NCI-H82 treated with DMSO at 0.1 percent for 48 hours (cell line): ENCODE measurements around the gene VPS35.
"Not testable (repeated sequence)": the region's sequence is repeated elsewhere in the genome, so short reads cannot be mapped to it uniquely, and the experiment has no call there.

Experiments used
- DNase-seq: peaks from one replicate; lab custom pipeline; 2025; ENCODE audit not compliant: unreplicated experiment; lab: John Stamatoyannopoulos, UW

VPS35 gene

DNA sequence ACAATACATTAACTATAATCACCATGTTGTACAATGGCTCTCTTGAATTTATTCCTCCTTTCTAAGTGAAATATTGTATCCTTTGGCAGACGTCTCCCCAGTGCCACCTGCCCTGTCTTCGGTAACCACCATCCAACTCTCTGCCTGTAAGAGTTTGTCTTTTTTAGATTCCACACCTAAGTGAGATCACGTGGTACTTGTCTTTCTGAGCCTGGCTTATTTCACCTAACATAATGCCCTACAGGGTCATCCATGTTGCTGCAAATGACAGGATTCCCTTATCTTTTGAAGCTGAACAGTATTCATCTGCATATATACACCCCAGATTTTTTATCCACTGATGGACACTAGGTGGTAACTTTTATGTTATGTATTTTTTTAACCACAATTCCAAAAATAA lies 24.7 kb upstream of the VPS35 start:
- no peak for DNase-seq

DNA sequence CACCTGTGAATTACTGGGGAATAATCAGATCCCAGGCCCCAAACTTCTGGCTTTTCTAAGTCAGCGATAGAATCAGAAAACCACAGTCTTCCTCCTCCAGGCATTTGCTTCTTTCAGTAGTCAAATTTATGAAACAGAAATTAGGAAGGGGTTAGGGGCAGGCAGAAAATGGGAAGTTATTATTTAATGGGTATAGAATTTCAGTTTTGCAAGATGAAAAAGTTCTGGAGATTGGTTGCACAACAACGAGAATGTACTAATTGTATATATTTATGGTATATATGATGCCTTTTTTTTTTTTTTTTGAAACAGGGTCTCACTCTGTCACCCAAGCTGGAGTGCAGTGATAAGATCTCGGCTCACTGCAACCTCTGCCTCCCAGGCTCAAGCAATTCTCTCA lies 23.9 kb upstream of the VPS35 start:
- no peak for DNase-seq

DNA sequence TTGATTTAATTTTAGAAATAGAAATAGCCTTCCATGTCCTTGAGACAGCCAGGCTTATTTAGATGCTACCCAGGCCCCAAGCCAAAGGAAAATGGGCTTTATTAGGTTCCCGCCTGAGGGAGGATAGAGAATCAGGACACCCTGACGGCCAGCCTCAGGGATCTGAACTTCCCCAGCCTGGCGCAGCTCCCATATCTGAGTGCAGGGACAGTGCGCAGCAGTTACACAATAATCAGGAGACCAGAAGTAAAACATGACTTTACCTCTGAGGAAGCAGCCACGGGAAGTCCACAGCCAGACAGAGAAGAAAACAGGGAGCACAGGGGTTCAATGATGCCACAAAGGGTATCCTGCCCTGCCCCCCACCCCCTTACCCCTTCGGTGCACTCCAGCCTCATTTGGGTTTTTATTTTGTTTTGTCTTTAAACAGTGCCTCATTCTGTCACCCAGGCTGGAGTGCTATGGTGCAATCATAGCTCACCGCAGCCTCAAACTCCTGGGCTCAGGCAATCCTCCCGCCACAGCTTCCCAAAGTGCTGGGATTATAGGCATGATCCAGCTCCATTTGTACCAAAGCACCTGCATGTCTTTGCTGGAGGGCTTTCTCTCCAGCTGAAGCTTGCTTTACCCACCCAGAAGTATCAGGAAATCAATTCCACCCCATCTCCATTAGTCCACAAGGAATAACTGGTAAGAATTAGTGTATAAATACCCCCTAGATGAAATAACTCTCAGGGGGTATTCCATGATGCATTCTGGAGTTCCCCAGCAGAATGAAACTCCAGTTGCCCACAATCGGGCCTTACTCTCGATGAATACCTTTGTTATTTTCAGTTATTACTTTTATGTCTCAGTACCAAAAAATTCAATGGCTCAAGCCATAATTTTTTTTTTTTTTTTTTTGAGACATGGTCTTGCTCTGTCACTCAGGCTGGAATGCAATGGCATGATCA lies 22.4 kb upstream of the VPS35 start:
- DNase-seq: no peak

DNA sequence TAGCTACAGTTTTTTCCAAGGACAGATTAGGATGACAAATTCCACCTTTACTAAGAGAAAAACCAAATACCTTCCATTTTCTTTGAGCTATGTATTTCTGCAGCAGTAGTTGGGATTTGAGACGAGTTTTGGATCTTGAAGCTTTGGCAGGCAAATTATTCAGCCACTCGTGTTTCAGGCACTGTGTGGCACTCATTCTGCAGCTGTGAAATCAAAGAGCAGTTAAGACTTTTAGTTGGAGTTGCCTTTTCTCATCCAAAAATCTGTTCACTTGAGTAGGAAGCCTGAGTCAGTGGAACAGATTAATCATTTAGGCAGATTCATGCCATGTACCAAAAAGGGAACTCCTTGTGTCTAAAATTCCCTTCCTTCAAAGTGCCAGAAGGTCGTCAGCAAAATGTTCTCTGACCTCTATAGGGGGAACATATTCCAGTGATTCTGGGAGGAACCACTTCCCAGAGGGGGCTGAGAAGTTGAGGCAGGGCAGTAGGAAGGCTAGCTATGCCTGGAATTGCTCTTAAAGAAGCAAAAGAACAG lies 20.6 kb upstream of the VPS35 start:
- no peak for DNase-seq

DNA sequence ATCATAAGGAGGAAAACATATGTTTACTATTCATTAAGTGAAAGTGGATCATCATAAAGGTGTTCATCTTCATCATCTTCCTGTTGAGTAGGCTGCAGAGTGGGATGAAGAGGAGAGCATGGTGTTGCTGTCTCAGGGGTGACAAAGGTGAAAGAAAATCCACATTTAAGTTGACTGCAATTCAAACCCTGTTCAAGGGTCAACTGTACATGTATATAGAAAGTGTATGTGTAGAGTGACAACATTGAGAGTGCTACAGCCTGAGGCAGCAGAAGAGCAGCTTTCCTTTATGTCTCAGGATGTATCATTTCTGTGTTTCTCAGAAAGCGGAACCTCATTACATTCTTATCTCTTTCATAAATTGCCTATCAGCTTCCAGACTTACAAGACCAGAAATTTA lies 17.7 kb upstream of the VPS35 start:
- no peak for DNase-seq

DNA sequence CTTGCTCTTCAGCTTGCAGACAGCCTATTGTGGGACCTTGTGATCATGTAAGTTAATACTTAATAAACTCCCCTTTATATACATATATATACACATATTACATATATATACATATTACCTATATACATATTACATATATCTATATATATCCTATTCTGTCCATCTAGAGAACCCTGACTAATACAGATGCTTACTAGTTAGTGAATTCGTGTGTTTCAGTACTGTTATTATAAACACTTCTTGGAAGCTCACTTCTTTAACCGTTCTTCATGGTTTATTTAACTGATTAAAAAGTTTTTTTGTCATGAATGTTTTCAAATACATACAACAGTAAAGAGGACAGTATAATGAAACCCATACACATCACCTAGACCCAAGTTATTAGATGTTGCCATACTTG lies 13.1 kb upstream of the VPS35 start:
- no peak for DNase-seq

DNA sequence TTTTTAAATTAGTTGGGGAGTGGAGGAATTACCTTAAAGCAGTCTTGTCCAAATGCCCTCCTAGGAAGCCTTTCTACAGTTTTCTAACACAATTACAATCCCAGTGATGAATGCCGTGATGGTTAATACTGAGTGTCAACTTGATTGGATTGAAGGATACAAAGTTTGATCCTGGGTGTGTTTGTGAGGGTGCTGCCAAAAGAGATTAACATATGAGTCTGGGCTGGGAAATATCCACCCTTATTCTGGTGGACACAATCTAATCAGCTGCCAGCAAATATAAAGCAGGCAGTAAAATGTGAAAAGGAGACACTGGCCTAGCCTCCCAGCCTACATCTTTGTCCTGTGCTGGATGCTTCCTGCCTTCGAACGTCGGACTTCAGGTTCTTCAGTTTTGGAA lies 12.6 kb upstream of the VPS35 start:
- peak; percentile 28 for DNase-seq

DNA sequence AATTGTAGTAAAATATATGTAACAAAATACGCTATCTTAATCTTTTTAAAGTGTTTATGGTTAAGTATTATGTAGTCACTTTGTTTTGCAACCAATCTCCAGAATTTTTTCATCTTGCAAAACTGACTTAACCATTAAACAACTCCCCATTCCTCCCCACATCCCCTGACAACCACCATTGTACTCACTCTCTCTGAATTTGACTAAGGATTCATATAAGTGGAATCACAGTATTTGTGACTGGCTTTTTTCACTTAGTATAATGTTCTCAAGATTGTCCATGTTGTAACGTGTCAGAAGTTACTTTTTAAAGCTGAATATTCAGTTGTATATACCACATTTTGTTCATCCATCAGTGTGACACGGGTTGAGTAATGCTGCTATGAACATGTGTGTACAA lies 11.1 kb upstream of the VPS35 start:
- DNase-seq: no peak

DNA sequence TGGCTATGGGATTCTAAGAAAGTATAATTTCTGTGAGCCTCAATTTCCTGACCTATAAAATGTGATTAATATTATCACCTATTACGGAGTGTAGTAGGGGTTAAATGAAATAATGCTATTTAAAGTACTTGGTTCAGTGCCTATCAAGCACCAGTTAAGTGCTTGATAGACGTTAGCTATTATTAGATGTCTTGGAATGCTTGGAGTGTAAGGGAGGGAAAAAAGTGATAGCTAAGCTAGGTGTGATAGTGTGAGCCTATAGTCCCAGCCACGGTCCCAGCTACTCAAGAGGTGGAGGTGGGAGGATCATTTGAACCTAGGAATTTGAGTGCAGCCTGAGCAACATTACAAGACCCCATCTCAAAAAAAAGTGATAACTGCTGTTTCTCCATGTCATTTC lies 8.0 kb upstream of the VPS35 start:
- no peak for DNase-seq

DNA sequence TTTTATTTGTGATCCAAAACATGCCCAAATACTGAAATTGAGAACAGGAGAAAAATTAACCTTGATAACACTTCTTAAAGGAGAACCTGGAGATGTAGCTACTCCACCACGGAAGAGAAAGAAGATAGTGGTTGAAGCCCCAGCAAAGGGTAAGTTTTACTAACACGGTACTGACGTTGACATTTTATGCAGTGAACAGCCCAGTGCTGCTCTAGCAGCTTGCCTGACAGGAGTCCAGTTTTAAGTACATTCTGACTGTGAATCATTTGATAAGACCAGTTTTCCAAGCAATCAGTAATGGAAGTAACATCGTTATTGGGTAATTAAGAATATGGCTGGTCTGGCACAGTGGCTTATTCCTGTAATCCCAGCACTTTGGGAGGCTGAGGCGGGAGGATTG lies 7.0 kb upstream of the VPS35 start:
- DNase-seq: no peak

DNA sequence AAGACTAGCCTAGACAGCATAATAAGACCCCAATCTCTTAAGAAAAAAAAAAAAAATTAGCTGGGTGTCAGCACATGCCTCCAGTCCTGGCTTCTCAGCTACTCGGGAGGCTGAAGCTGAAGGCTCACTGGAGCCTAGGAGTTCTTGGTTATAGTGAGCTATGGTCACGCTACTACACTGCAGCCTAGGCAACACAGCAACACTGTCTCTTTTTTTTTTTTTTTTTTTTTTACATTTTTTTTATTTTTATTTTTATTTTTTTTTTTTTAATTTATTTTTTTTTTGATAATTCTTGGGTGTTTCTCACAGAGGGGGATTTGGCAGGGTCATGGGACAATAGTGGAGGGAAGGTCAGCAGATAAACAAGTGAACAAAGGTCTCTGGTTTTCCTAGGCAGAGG lies 4.6 kb upstream of the VPS35 start:
- DNase-seq: no peak

DNA sequence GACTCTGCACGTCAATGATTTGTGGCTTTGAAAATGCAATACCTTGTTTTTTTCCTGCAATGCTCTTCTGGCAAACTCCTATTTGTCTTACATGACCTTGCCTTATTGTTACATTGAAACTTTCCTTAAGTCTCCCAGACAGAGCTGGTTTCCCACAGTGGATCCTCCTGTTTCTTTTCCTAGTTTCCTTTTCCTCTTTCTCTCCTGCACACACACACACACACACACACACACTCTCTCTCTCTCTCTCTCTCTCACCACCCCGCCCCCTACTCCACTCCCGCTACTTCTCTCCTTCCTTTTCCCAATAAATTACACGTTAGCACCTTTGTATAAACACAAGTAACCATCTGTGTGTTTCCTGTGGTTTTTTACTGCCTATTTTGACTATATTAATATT lies 2.7 kb upstream of the VPS35 start:
- no peak for DNase-seq

DNA sequence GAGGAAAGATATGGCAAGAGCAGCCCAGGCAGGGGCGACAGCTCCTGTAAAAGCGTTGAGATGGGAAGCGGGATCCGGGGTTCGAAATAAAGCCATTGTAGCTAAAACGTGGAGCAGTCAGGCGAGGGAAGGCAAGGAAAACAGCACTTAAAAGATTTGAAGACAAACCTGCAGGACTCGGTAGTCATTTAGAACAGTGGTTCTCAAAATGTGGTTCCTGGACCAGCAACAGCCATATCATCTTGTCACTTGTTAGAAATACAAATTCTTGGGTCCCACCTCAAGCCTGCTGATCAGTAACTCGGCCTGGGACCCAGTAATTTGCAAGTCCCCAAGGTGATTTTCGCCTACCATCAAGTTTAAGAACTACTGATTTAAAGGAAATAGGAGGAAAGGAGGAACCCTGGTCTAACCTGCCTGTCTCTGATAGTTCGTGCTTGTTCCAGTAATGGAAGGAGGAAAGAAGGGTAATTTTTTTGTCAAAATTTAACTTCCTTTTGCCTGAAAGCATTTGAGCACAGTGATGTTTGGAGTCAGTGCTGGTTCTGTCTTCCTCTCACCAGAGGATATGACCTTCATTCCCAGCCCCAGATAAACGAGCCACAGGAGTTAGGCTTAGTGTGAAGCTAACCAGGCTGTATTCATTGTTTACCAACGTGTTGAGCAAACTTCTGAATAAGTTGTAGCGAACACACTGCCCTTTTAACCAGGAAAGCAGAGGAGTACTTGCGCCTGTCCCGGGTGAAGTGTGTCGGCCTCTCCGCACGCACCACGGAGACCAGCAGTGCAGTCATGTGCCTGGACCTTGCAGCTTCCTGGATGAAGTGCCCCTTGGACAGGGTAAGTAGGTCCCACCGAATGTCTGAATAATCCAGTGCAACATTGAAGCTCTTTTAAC lies 1.6 kb upstream of the VPS35 start:
- no peak for DNase-seq

DNA sequence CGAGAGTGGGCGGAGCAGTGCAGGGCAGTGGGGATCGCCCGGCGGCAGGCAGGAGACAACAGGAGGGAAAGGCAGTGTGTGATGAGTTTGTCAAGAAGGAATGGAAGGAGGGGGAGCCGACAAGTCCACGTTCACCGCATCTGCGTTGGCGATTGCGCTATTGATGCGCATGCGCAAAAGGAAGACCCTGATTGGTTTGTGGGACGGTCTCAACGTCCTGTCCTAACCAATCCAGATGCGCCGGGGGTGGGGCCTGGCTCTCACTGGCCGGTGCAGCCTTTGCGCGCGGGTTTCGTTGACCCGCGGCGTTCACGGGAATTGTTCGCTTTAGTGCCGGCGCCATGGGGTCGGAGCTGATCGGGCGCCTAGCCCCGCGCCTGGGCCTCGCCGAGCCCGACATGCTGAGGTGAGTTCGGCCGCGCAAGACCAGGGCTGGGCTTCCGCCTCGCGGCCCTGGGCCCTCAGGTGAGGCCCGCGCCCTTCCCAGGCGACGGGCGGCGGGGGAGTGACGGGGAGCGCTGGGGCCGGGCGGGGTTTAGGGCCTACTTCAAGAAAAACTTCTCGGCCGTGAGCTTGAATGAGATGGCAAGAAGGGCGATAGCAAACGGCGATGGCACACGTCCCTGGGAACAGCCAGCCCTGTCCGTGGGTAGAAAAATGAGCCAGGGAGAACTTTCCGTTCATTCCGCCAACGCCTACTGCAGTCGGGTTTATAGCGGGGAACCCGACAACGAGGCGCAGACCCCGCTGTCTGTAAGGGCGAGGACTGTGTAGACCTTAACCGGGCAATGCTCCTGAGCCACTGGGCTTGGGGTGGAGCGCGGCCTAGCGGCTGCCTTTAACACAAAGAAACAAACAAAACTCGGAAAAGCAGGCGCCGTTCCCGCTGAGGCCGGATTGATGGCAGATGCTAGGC lies 645 bp upstream of the VPS35 start, which contains the start of gene ORC6:
Gene ORC6 (plus strand): TSS at position 295 of the 916 bp plus-strand sequence. CDS start 47 bp downstream, at position 342.
- DNase-seq: peak; percentile 86

DNA sequence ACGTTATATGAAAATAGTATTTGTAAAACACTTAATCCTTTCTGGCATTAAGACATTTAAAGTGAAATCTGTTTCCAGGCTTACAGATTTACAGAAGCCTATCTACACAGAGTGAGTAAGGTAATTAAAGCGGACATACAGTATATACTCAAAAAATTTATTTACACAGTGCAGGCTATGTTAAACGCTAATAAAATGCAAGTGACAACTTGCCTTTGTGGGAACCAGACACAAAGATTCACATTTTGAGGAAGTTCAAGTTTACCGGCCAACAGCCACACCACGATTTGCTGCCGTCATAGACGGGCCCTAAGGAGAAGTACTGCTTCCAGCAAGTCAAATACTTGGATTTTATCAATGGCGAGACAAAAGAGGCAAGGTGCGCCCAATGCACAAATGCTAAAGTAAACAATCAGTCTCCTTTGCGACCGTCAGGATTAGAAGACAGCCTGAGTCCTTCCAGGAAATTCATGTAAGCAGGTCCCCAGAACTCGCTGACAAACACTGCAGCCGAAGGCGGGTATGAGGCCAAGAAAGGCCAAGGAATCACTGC lies 801 bp downstream of the VPS35 start:
- no peak for DNase-seq

DNA sequence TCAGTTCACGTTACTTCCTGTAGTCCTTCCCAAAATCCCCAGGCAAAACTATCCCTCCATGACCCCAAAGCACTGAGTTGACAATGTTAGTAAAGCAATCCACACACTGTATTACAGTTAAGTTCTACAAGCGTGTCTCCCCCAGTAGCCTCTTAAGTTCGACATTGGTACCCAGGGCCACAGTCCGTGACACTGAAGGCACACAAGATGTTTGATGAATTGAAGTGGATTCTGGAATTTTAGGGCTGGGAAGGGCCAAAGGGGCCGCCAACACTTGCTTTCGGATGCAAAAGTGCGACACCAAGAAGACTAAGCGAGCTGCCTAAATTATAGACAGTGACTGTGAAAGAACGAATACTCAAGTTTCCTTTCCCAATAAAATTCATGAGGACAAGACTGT lies 1.5 kb downstream of the VPS35 start:
- DNase-seq: no peak

DNA sequence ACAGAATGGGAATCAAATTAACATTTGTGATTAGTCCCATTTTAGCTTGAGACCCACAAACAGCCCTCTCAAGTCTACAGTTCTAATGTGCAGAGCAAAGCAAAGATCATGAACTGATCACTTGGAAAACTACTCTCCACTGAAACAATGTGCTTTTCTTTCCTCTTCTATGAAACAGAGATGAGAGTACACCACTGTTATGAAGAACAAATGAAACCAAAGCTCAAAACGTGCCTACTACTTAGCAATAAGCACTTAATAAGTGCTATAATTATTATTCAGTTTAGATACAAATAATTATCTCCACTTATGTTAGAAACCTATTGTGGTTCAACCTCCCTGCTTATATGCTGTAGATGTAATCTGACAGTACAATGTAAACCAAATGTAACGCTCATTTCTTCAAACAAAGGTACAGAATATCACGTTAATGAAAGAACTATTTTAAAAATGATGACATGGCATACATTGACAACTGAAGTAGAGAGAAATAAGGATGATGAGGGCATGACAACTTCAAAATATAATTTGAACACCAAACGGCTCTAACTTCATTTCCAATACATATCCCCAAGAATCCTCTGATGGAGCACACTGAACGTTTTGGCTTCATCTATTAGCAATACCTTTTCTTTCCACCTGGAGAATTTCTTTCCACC lies 2.0 kb downstream of the VPS35 start:
- no peak for DNase-seq

DNA sequence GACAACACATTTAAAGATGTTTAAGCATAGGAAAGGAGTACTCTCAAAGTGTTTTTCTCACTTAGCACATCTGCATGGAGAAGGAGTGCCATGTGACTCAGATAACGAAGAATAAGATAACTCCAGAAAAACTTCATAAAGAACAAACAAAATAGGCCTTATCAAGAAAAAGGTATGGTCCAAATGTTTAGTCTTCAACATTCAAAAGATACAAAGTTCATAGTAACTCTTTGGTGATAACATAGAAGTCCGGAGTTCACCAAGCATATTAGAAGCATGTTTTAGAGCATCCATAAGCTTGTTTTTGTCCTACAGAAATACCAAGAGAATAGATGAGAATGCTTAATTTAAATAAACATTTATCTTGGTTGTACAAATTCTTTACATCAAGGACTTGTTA lies 7.1 kb downstream of the VPS35 start:
- DNase-seq: not testable (repeated sequence)

DNA sequence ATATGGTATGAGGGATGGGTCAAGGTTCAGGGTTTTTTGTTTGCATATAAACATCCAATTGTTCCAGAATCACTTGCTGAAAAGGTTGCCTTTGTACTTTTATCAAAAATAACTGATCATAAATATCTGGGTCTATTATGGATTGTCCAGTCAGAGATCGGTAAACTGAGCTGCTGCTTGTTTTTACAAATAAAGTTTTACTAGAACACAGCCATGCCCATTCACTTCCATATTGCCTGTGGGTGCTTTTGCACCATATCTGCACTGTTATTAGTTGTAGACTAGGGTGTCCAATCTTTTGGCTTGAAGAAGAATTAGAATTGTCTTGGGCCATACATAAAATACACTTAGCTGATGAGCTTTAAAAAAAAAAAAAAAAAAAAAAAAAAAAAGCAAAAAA lies 11.0 kb downstream of the VPS35 start:
- not testable (repeated sequence) for DNase-seq
